ENCODE results near the gene PKD1. TPM values are rescaled to one million over a fixed set of nuclear protein-coding genes. Genes with fewer than 3 reads are reported as not detected.

The PKD1 gene
- total RNA-seq, 1 experiment from 2014 or later: 58.9 TPM

DNA sequence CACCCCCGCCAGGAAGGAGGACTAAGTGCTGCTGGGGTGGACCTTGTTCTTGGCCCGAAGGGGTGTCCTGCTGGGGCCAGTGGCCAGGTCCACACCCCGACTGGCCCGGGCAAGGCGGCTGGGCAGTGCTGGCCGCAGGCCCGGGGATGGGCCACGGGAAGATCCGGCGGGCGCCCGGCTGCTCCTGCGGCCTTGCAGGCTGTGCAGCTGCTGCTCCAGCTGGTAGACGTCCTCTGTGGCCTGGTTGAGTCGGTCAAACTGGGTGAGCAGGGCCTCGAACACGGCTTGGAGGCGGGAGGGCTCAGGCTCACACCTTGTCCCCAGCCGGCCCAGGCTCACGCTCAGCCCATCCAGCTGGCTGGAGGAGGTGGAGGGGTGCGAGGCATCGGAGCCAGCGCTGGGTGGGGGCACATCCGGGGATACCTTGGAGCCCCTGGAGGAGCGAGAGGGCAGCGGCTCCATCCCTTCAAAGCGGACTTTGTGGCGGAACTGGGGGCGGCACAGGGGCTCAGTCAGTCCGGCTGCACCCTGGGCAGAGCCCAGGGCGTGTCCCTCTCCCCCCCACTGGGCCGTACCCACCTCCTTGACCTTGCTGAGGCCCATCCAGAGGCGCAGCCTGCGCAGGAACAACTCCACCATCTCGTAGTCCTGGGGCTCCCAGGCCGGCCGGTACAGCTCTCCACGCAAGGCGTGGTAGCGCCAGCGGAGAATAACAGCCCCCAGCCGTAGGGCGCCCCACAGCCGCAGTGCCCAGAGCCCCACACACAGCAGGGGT, 45.8 kb downstream of the PKD1 start:
- Histone ChIP-seq H3K27ac (ENCODE audit: low read length) (no peak overlapping the region), H3F3A (ENCODE audit: low read length, unreplicated experiment) (no peaks in the 10 kb centered on the region), H3K4me2 (ENCODE audit: low read length) (no peak overlapping the region), H3K79me2 (ENCODE audit: low read length) (no peaks in the 10 kb centered on the region), H3K36me3 (ENCODE audit: low read depth, low read length) (no peaks in the 10 kb centered on the region), H2AFZ (ENCODE audit: low read length) (no peak overlapping the region), H4K20me1 (ENCODE audit: low read length) (no peaks in the 10 kb centered on the region), H3K9me3 (ENCODE audit: low read length) (no peaks in the 10 kb centered on the region), H3K27me3 (ENCODE audit: low read length) (no peaks in the 10 kb centered on the region), H3K4me1 (ENCODE audit: insufficient read depth, low read length) (peaks cover 8% of the 10 kb centered on the region), H3K9ac (ENCODE audit: low read length) (no peak overlapping the region), H3K9me2 (replicated peaks; ENCODE audit: low read length) (no peaks in the 10 kb centered on the region), H3K4me3 (ENCODE audit: low read length) (no peak overlapping the region)
- ATAC-seq (no peak), DNase-seq (no peak)
- intact Hi-C loops (cut with micrococcal nuclease): no loop called here
- BruUV-seq (replicated peaks): no TSS peak
- POLR2A ChIA-PET (ENCODE audit: unreplicated experiment): interaction anchor here (0.6 kb wide), 1 partner anchor 51 kb away, joined by 4 read pairs; no protein-coding TSS in a partner anchor
- no peak for TF ChIP-seq EZH2phosphoT487 (IDR thresholded peaks at IDR 0.05; ENCODE audit: borderline replicate concordance, low read length)
- no peak for TF ChIP-seq EZH2 (IDR thresholded peaks at IDR 0.05; ENCODE audit: low read length, unreplicated experiment)
- TF ChIP-seq, protein P1, sequence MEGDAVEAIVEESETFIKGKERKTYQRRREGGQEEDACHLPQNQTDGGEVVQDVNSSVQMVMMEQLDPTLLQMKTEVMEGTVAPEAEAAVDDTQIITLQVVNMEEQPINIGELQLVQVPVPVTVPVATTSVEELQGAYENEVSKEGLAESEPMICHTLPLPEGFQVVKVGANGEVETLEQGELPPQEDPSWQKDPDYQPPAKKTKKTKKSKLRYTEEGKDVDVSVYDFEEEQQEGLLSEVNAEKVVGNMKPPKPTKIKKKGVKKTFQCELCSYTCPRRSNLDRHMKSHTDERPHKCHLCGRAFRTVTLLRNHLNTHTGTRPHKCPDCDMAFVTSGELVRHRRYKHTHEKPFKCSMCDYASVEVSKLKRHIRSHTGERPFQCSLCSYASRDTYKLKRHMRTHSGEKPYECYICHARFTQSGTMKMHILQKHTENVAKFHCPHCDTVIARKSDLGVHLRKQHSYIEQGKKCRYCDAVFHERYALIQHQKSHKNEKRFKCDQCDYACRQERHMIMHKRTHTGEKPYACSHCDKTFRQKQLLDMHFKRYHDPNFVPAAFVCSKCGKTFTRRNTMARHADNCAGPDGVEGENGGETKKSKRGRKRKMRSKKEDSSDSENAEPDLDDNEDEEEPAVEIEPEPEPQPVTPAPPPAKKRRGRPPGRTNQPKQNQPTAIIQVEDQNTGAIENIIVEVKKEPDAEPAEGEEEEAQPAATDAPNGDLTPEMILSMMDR (conservative IDR thresholded peaks at IDR 0.05; ENCODE audit: low read depth, low read length): no peak
- CTCF ChIA-PET: interaction anchor here (0.6 kb wide), 1 partner anchor 46 kb away, joined by 3 read pairs; the partner anchor contains the start of gene PKD1

- TSS peak; percentile 23 for BruUV-seq (replicated peaks)
- H2AFZ ChIP-seq (ENCODE audit: low read length): no peak overlapping the region
- CTCF ChIA-PET: no interaction called here
- H3K36me3 ChIP-seq (ENCODE audit: low read depth, low read length): no peaks in the 10 kb centered on the region
- H3K4me3 ChIP-seq (ENCODE audit: low read length): no peak overlapping the region
- H3F3A ChIP-seq (ENCODE audit: low read length, unreplicated experiment): no peaks in the 10 kb centered on the region
- TF ChIP-seq EZH2 (IDR thresholded peaks at IDR 0.05; ENCODE audit: low read length, unreplicated experiment): no peak
- intact Hi-C loops (cut with micrococcal nuclease): no loop called here
- no peak overlapping the region for H3K9ac ChIP-seq (ENCODE audit: low read length)
- no peaks in the 10 kb centered on the region for H3K9me2 ChIP-seq (replicated peaks; ENCODE audit: low read length)
- no peaks in the 10 kb centered on the region for H3K27me3 ChIP-seq (ENCODE audit: low read length)
- H4K20me1 ChIP-seq (ENCODE audit: low read length): no peaks in the 10 kb centered on the region
- POLR2A ChIA-PET (ENCODE audit: unreplicated experiment): no interaction called here
- DNase-seq: no peak
- H3K27ac ChIP-seq (ENCODE audit: low read length): no peak overlapping the region
- peaks cover 8% of the 10 kb centered on the region for H3K4me1 ChIP-seq (ENCODE audit: insufficient read depth, low read length)
- H3K9me3 ChIP-seq (ENCODE audit: low read length): no peaks in the 10 kb centered on the region
- ATAC-seq: no peak
- H3K4me2 ChIP-seq (ENCODE audit: low read length): no peak overlapping the region
- no peaks in the 10 kb centered on the region for H3K79me2 ChIP-seq (ENCODE audit: low read length)
These were observed 46.8 kb downstream of the PKD1 start for GRCh38 chr16:2088759-2089358.

DNA sequence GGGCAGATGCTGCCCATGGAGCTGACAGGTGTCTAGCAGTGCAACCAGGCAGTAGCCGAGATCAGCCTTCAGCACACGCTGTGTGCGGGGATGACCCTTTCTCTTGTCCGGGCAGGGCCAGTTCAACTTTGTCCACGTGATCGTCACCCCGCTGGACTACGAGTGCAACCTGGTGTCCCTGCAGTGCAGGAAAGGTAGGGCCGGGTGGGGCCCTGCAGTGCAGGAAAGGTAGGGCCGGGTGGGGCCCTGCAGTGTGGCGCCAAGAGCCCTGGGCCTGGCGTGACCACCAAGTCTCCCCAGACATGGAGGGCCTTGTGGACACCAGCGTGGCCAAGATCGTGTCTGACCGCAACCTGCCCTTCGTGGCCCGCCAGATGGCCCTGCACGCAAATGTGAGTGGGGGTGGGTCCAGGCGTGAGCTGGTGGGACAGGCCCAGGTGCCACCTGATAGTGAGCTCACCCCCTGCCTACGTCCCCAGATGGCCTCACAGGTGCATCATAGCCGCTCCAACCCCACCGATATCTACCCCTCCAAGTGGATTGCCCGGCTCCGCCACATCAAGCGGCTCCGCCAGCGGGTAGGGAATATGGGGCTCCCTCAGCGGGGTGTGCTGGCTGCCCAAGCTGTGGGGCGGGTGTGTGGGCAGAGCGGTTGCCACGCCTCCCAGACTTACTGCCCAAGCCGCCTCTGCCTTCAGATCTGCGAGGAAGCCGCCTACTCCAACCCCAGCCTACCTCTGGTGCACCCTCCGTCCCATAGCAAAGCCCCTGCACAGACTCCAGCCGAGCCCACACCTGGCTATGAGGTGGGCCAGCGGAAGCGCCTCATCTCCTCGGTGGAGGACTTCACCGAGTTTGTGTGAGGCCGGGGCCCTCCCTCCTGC, 47.7 kb downstream of the PKD1 start:
- H3K79me2 ChIP-seq (ENCODE audit: low read length): no peaks in the 10 kb centered on the region
- no peak overlapping the region for H3K9ac ChIP-seq (ENCODE audit: low read length)
- TF ChIP-seq EZH2 (IDR thresholded peaks at IDR 0.05; ENCODE audit: low read length, unreplicated experiment) (no peak), EZH2phosphoT487 (IDR thresholded peaks at IDR 0.05; ENCODE audit: borderline replicate concordance, low read length) (no peak)
- TF ChIP-seq, protein P1 (conservative IDR thresholded peaks at IDR 0.05; ENCODE audit: low read depth, low read length): no peak
- H3F3A ChIP-seq (ENCODE audit: low read length, unreplicated experiment): no peaks in the 10 kb centered on the region
- H3K4me1 ChIP-seq (ENCODE audit: insufficient read depth, low read length): peaks cover 8% of the 10 kb centered on the region
- intact Hi-C loops (cut with micrococcal nuclease): no loop called here
- POLR2A ChIA-PET (ENCODE audit: unreplicated experiment): no interaction called here
- CTCF ChIA-PET: no interaction called here
- no peak overlapping the region for H3K4me3 ChIP-seq (ENCODE audit: low read length)
- DNase-seq (no peak), ATAC-seq (no peak)
- H2AFZ ChIP-seq (ENCODE audit: low read length): no peak overlapping the region
- H3K9me2 ChIP-seq (replicated peaks; ENCODE audit: low read length): no peaks in the 10 kb centered on the region
- H3K27ac ChIP-seq (ENCODE audit: low read length): no peak overlapping the region
- H3K27me3 ChIP-seq (ENCODE audit: low read length): no peaks in the 10 kb centered on the region
- no peaks in the 10 kb centered on the region for H4K20me1 ChIP-seq (ENCODE audit: low read length)
- no peaks in the 10 kb centered on the region for H3K9me3 ChIP-seq (ENCODE audit: low read length)
- BruUV-seq (replicated peaks): no TSS peak
- H3K4me2 ChIP-seq (ENCODE audit: low read length): no peak overlapping the region
- H3K36me3 ChIP-seq (ENCODE audit: low read depth, low read length): no peaks in the 10 kb centered on the region
